ENCODE measurements around the gene SNX1. TPM values are rescaled to one million over a fixed set of nuclear protein-coding genes. Genes with fewer than 3 reads are reported as not detected.

The SNX1 gene
- total and polyA plus RNA-seq, 2 of the 8 experiments (the other 6 are each of a cell fraction or from before 2014, with no cell fraction given), result 27.9 to 59.8 TPM

DNA sequence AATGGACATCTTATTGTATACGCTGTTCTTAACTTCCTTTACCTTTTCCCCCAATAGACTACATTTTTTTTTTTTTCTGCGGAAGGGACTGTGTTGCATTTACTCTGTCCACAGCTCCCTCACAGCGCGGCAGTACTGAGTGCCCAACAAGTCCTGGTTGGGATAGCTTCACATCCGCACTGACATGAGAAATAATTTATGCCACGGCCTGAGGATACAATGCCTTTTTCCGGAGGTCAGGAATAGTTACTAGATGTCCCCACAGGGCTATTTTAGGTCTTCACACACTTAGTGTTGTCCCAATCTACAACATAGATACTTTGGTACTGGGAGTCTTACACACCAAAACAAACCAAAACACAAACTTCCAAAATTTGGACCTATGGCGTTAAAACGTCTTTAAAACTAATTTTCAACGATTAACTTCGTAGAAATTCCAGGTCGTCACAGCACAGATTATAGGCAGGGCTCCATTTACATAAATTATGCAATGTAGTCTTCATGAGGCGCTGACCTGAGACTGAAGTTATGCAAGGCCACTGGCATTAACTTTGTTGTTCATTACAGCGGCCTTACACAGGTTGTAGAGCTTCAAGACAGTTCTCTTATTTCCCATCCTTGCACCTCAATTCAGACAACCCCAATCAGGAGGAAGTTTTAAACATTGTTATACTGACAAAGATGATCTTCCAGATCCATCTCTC, 68.0 kb downstream of the SNX1 start:
- Histone ChIP-seq H4K91ac (replicated peaks; ENCODE audit: insufficient read length, low read length) (no peak overlapping the region), H2AK5ac (ENCODE audit: low read depth, low read length) (no peak overlapping the region), H2BK20ac (ENCODE audit: low read length) (no peak overlapping the region), H3K79me1 (ENCODE audit: low read depth, low read length) (no peaks in the 10 kb centered on the region), H2BK120ac (replicated peaks; ENCODE audit: low read depth, low read length) (no peak overlapping the region), H3K4me1 (replicated peaks in 1 of 4; ENCODE audit: control insufficient read depth in 3 of 4, insufficient read depth in 4 of 4, low read length in 3 of 4) (peaks cover 0 to 13% (median 5%) of the 10 kb centered on the region in 4 experiments), H4K8ac (ENCODE audit: extremely low read depth, insufficient read depth, low read length) (no peak overlapping the region), H3K79me2 (ENCODE audit: control insufficient read depth in 1 of 2, insufficient read depth in 2 of 2, low read length in 2 of 2) (peaks cover 0 to 9% of the 10 kb centered on the region in 2 experiments; a peak in 2 of 4 replicates), H2BK12ac (ENCODE audit: low read depth, low read length) (no peak overlapping the region), H3K9me3 (ENCODE audit: insufficient read depth in 2 of 2, low read depth in 1 of 2, low read length in 1 of 2) (no peaks in the 10 kb centered on the region), H3K14ac (ENCODE audit: insufficient read length) (no peak overlapping the region), H2BK15ac (ENCODE audit: low read length) (no peak overlapping the region), H3K4ac (replicated peaks; ENCODE audit: insufficient read length, low read depth, low read length) (no peak overlapping the region), H2AFZ (ENCODE audit: low read length) (peak overlapping the region; percentile 96), H3K23ac (ENCODE audit: insufficient read length) (no peak overlapping the region), H3K27me3 (replicated peaks in 1 of 4; ENCODE audit: control insufficient read depth in 3 of 4, extremely low read depth in 1 of 4, insufficient read depth in 3 of 4, low read length in 3 of 4) (no peaks in the 10 kb centered on the region), H4K5ac (ENCODE audit: insufficient read length, low read depth, low read length) (no peak overlapping the region), H3K4me3 (ENCODE audit: extremely low read depth in 1 of 4, insufficient read depth in 2 of 4, low read depth in 3 of 4, low read length in 4 of 4) (peak overlapping the region; percentile 19 to 88 (median 38); a peak in 5 of 8 replicates), H3K23me2 (ENCODE audit: low read depth, low read length) (peaks cover 3% of the 10 kb centered on the region; the same call in 1 of the 2 replicates), H3K9ac (replicated peaks in 1 of 4; ENCODE audit: extremely low read depth in 1 of 4, low read depth in 3 of 4, low read length in 3 of 4) (no peak overlapping the region), H4K20me1 (replicated peaks in 1 of 2; ENCODE audit: control insufficient read depth in 1 of 2, insufficient read depth in 2 of 2, low read length in 2 of 2) (peaks cover 0 to 7% of the 10 kb centered on the region in 2 experiments), H2BK5ac (ENCODE audit: low read depth, low read length) (no peak overlapping the region), H3K4me2 (ENCODE audit: insufficient read depth in 1 of 2, low read depth in 2 of 2, low read length in 2 of 2) (peak overlapping the region; percentile 74 to 81), H3K27ac (ENCODE audit: low read depth, low read length) (no peak overlapping the region), H3K56ac (replicated peaks; ENCODE audit: insufficient read length, low read depth, low read length) (no peak overlapping the region), H3K18ac (ENCODE audit: extremely low read depth, low read length) (no peak overlapping the region), H3K36me3 (ENCODE audit: control insufficient read depth in 2 of 4, insufficient read depth in 4 of 4, low read length in 3 of 4) (peaks cover 11 to 20% (median 16%) of the 10 kb centered on the region in 4 experiments)
- TF ChIP-seq MAFK (IDR thresholded peaks at IDR 0.05; ENCODE audit: low read depth, low read length) (no peak), PHF8 (conservative IDR thresholded peaks at IDR 0.05; ENCODE audit: low read depth, low read length) (no peak), CEBPB (IDR thresholded peaks at IDR 0.05; ENCODE audit: low read depth, low read length) (peak; percentile 43; the same call in 1 of the 2 replicates), SRF (IDR thresholded peaks at IDR 0.05; ENCODE audit: low read depth, low read length) (no peak), SUZ12 (IDR thresholded peaks at IDR 0.05; ENCODE audit: low read length) (no peak)
- ChIA-PET POLR2A (ENCODE audit: partially characterized antibody) (interaction anchor here (0.8 to 3.5 kb wide), 9 partner anchors 8 to 525 kb away, joined by 3 to 34 read pairs (median 3); partner anchors contain the start of gene PCLAF), CTCF (ENCODE audit: partially characterized antibody) (interaction anchor here (0.6 to 3.3 kb wide), 11 partner anchors 8 to 884 kb away, joined by 3 to 23 read pairs (median 3); partner anchors contain the start of genes SNX22 and TRIP4)
- WGBS, 2 experiments (ENCODE audit: extremely low coverage in 1 of 2, insufficient coverage in 1 of 2, insufficient read length in 1 of 2, insufficient replicate concordance in 2 of 2, low coverage in 1 of 2, low lambda C conversion rate in 2 of 2, missing lambda C conversion rate in 1 of 2), result 72% methylated on average over 14 of the region's 14 CpGs; no CpG with 5 or more reads in 1 of the 2 experiments
- no peak for FAIRE-seq
- DNase-seq (ENCODE audit: low read depth in 1 of 2, low spot score in 2 of 2), result no peak

All from H1 (cell line).